ENCODE data around the gene PRKCE.

DNA sequence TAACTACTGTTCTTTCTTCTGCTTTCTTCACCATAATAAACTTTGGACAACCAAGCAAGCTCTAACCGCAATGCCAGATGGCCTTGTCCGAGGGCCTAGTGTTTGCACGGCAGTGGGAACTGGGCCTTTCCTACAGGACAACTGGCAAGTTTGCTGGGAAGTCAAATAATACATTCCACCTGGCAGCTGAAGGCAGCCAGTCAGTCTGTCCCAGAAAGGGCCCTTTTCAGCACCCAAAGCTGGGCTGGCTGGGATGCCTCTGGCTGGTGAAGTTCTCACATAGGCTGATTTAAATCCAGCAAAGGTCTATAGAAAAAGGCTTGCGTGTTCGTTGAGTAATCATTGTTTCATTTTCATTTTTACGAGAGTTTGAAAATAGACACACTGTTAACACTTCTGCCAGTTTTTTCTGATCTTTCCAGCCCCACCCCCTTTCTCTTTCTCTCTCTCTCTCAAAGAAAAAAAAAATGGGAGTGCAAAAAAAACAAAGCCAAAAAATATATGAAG, 535.7 kb downstream of the PRKCE start:
- TF ChIP-seq, protein P1, sequence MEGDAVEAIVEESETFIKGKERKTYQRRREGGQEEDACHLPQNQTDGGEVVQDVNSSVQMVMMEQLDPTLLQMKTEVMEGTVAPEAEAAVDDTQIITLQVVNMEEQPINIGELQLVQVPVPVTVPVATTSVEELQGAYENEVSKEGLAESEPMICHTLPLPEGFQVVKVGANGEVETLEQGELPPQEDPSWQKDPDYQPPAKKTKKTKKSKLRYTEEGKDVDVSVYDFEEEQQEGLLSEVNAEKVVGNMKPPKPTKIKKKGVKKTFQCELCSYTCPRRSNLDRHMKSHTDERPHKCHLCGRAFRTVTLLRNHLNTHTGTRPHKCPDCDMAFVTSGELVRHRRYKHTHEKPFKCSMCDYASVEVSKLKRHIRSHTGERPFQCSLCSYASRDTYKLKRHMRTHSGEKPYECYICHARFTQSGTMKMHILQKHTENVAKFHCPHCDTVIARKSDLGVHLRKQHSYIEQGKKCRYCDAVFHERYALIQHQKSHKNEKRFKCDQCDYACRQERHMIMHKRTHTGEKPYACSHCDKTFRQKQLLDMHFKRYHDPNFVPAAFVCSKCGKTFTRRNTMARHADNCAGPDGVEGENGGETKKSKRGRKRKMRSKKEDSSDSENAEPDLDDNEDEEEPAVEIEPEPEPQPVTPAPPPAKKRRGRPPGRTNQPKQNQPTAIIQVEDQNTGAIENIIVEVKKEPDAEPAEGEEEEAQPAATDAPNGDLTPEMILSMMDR (IDR thresholded peaks at IDR 0.05): no peak
- TF ChIP-seq POLR2A (IDR thresholded peaks at IDR 0.05): no peak
